ENCODE measurements around the gene SSTR5.

SSTR5 gene

DNA sequence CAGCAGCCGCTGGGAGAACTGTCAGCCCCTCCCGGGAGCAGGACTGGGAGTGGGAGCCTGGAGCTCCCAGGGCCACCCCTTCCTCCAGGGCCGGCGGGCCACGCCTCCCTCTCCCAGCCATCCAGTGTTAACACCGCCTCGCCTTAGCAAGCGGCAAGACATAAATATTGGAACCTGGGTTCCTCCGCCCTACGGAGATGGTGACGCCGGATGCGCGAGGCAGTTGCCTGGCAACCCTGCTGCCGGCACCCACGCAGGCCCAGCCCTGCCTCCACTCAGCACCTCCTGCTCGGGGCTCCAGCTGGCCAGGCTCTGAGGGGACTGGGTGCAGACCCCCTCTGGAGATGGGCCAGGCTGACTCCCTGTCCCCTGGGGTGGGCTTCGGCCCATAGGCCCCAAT, 52.9 kb downstream of the SSTR5 start:
- DNase-seq (ENCODE audit: low spot score), result no peak

DNA sequence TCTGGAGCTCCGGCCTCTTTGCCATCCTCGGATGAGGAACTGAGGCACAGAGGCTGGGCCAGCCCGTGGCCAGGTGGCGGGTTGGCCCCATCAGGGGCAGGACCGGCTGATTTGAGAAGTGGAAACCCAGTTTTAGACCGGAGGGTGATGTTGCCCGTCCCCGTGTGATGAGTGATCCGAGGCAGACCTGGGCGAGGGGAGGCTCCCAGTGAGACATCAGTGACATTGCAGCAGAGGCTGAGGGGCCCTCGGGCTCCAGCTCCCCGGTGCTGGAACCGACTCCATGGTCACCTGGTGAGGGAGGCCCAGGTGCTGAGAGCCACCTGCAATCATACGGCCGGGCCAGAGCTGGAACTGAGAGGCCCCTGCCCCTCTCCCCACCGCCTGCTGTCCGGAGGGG, 53.5 kb downstream of the SSTR5 start:
- DNase-seq (ENCODE audit: low spot score), result no peak

- DNase-seq (ENCODE audit: low spot score), result no peak
Measured at GRCh38 chr16:1126586-1126985, 54.0 kb downstream of the SSTR5 start.

DNA sequence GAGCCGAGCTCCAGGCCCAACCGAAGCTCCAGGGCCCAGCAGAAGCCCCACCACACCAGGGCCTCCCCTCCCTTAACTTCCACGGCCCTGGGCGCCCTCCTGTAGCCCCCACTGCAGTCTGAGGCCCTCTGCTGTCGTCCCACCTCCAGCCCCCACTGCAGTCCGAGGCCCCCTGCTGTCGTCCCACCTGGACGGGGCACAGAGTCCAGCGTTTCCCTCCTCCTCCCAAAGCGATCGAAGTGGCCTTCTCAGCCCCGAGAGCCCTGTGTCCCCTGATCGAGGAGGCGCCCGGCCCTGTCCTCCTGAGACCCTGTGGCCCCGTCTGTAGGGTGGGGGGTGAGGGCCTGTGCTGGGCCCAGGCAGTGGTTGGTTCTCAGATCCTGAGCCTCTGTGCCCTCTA, 54.6 kb downstream of the SSTR5 start:
- DNase-seq (ENCODE audit: low spot score), result no peak

DNA sequence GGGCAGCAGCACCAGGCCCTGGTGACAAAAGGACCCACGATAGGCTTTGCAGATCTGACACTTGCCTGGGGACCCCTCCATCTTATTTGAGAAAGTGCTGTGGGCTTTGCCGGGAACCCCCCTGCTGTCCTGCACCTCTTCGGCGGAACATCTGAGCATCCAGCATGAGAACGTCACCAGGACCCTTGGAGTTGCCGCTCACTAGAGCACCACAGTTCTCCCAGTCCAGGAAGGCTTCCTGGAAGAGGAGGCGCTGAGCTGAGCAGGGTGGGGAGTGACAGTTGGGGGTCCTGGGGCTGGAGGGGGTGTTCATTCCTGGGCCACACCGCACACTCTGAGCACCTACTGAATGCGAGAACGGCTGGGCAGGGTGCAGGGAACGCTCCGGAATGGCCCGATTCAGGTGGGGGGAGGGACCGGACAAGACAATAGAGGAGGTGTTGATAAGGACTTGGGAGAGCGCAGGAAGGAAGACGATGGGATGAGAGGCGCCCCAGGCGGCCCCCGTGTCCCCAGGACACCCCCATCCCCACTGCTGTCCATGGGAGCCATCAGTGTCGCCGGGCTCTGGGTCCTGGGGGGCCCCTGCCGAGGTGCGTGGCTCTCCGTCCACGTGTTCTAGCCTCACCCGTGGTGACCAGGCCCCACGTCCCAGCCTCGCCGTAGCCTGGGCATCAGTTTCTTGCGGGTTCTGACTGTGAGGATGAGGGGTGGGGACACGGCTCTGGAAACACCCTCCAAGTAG, 55.6 kb downstream of the SSTR5 start:
- no peak for DNase-seq (ENCODE audit: low spot score)

GRCh38 chr16:1129106-1129960, 56.8 kb downstream of the SSTR5 start:
- DNase-seq (ENCODE audit: low spot score), result no peak

- no peak for DNase-seq (ENCODE audit: low spot score)
Measured at GRCh38 chr16:1130382-1130781, 57.8 kb downstream of the SSTR5 start.

Measured in hematopoietic multipotent progenitor cell treated with erythropoietin and hydrocortisone succinate and interleukin-3 and kit ligand, for 17 days (in vitro differentiated cells).